Measurements from ENCODE around the gene CUL1. TPM values are rescaled to one million over a fixed set of nuclear protein-coding genes. Genes with fewer than 3 reads are reported as not detected.

CUL1 gene
- 40.5 and 41.3 TPM in 2 replicates for total RNA-seq

- FAIRE-seq (no peak), DNase-seq (ENCODE audit: low read depth) (peak; percentile 52)
- no peaks in the 10 kb centered on the region for H3K36me3 ChIP-seq (ENCODE audit: control insufficient read depth, insufficient read depth, low read length)
- no peaks in the 10 kb centered on the region for H3K27me3 ChIP-seq (ENCODE audit: control insufficient read depth, insufficient read depth, low read length)
- peak within 1 kb of the TSS; percentile 79 for H3K4me3 ChIP-seq (ENCODE audit: low read depth, low read length)
- TF ChIP-seq CTCF (IDR thresholded peaks at IDR 0.05; ENCODE audit: insufficient read depth, low read length, severe bottlenecking), result no peak
These were observed at the start of gene CUL1 for GRCh38 chr7:148698397-148699023. Gene CUL1, plus strand, starts transcription at chr7:148698903. Its CDS starts 31,220 bp downstream, at chr7:148730123.

- DNase-seq (ENCODE audit: low read depth), result peak; percentile 44
- no peak for TF ChIP-seq CTCF (IDR thresholded peaks at IDR 0.05; ENCODE audit: insufficient read depth, low read length, severe bottlenecking)
- FAIRE-seq, result no peak
- Histone ChIP-seq H3K4me3 (ENCODE audit: low read depth, low read length) (no peak overlapping the region), H3K36me3 (ENCODE audit: control insufficient read depth, insufficient read depth, low read length) (no peaks in the 10 kb centered on the region), H3K27me3 (ENCODE audit: control insufficient read depth, insufficient read depth, low read length) (no peaks in the 10 kb centered on the region)
These were observed 48.4 kb upstream of the CUL1 start for GRCh38 chr7:148650232-148650858.

- FAIRE-seq (no peak), DNase-seq (ENCODE audit: low read depth) (no peak)
- Histone ChIP-seq H3K4me3 (ENCODE audit: low read depth, low read length) (no peak overlapping the region), H3K27me3 (ENCODE audit: control insufficient read depth, insufficient read depth, low read length) (no peaks in the 10 kb centered on the region), H3K36me3 (ENCODE audit: control insufficient read depth, insufficient read depth, low read length) (no peaks in the 10 kb centered on the region)
- TF ChIP-seq CTCF (IDR thresholded peaks at IDR 0.05; ENCODE audit: insufficient read depth, low read length, severe bottlenecking), result no peak
These were observed 45.9 kb upstream of the CUL1 start for GRCh38 chr7:148652773-148653172.

GRCh38 chr7:148657929-148658328 is 40.8 kb upstream of the CUL1 start:
- Histone ChIP-seq H3K4me3 (ENCODE audit: low read depth, low read length) (no peak overlapping the region), H3K27me3 (ENCODE audit: control insufficient read depth, insufficient read depth, low read length) (no peaks in the 10 kb centered on the region), H3K36me3 (ENCODE audit: control insufficient read depth, insufficient read depth, low read length) (no peaks in the 10 kb centered on the region)
- TF ChIP-seq CTCF (IDR thresholded peaks at IDR 0.05; ENCODE audit: insufficient read depth, low read length, severe bottlenecking), result no peak
- no peak for FAIRE-seq
- DNase-seq (ENCODE audit: low read depth), result no peak

GRCh38 chr7:148661471-148661870 is 37.2 kb upstream of the CUL1 start:
- Histone ChIP-seq H3K4me3 (ENCODE audit: low read depth, low read length) (no peak overlapping the region), H3K27me3 (ENCODE audit: control insufficient read depth, insufficient read depth, low read length) (no peaks in the 10 kb centered on the region), H3K36me3 (ENCODE audit: control insufficient read depth, insufficient read depth, low read length) (no peaks in the 10 kb centered on the region)
- no peak for FAIRE-seq
- TF ChIP-seq CTCF (IDR thresholded peaks at IDR 0.05; ENCODE audit: insufficient read depth, low read length, severe bottlenecking), result no peak
- no peak for DNase-seq (ENCODE audit: low read depth)

All from bronchial epithelial cell (primary cell).